ENCODE results near the gene KRTAP9-1.
"Not testable (repeated sequence)": the region's sequence is repeated elsewhere in the genome, so short reads cannot be mapped to it uniquely, and the experiment has no call there.

The KRTAP9-1 gene

GRCh38 chr17:41153856-41154255, 35.8 kb upstream of the KRTAP9-1 start:
- Histone ChIP-seq H2AFZ (ENCODE audit: low read length) (no peak overlapping the region), H3K36me3 (ENCODE audit: insufficient read depth, low read length) (no peaks in the 10 kb centered on the region), H3K9me3 (ENCODE audit: insufficient read depth, low read depth, low read length) (no peaks in the 10 kb centered on the region), H3K27me3 (ENCODE audit: insufficient read depth, low read length, poor library complexity, severe bottlenecking) (no peaks in the 10 kb centered on the region), H3K4me1 (ENCODE audit: insufficient read depth, low read length, poor library complexity, severe bottlenecking) (no peaks in the 10 kb centered on the region), H3K79me2 (ENCODE audit: insufficient read depth, low read length) (no peaks in the 10 kb centered on the region), H3K9me2 (replicated peaks; ENCODE audit: low read depth, low read length) (no peaks in the 10 kb centered on the region), H3K4me2 (ENCODE audit: low read depth, low read length, poor library complexity, severe bottlenecking) (no peak overlapping the region), H3K4me3 (ENCODE audit: low read length, poor library complexity, severe bottlenecking) (no peak overlapping the region), H3F3A (ENCODE audit: low read depth) (no peaks in the 10 kb centered on the region), H3K9ac (ENCODE audit: low read depth, low read length, poor library complexity, severe bottlenecking) (no peak overlapping the region), H4K20me1 (ENCODE audit: insufficient read depth, low read length, poor library complexity, severe bottlenecking) (no peaks in the 10 kb centered on the region)
- TF ChIP-seq EZH2phosphoT487 (IDR thresholded peaks at IDR 0.05; ENCODE audit: borderline replicate concordance) = no peak
- no peak for TF ChIP-seq CTCF (conservative IDR thresholded peaks at IDR 0.05; ENCODE audit: low read length)

GRCh38 chr17:41160190-41160589, 29.5 kb upstream of the KRTAP9-1 start:
- H3K4me1 ChIP-seq (ENCODE audit: insufficient read depth, low read length, poor library complexity, severe bottlenecking); H3K27me3 ChIP-seq (ENCODE audit: insufficient read depth, low read length, poor library complexity, severe bottlenecking); H2AFZ ChIP-seq (ENCODE audit: low read length): not testable (repeated sequence)

GRCh38 chr17:41160648-41161047, 29.0 kb upstream of the KRTAP9-1 start, which contains the start of gene KRTAP4-4:
Gene KRTAP4-4, minus strand, starts transcription at chr17:41160748. Its CDS starts 57 bp downstream, at chr17:41160691.
- H3K4me3 ChIP-seq (ENCODE audit: low read length, poor library complexity, severe bottlenecking) = no peak within 1 kb of the TSS
- peak within 1 kb of the TSS; percentile 53; the same call in 1 of the 2 replicates for H2AFZ ChIP-seq (ENCODE audit: low read length)
- H3K9me3 ChIP-seq (ENCODE audit: insufficient read depth, low read depth, low read length) = no peaks in the 10 kb centered on the region
- H3F3A ChIP-seq (ENCODE audit: low read depth) = no peaks in the 10 kb centered on the region
- H4K20me1 ChIP-seq (ENCODE audit: insufficient read depth, low read length, poor library complexity, severe bottlenecking) = no peaks in the 10 kb centered on the region
- no peak for TF ChIP-seq CTCF (conservative IDR thresholded peaks at IDR 0.05; ENCODE audit: low read length)
- no peaks in the 10 kb centered on the region for H3K27me3 ChIP-seq (ENCODE audit: insufficient read depth, low read length, poor library complexity, severe bottlenecking)
- H3K36me3 ChIP-seq (ENCODE audit: insufficient read depth, low read length) = no peaks in the 10 kb centered on the region
- no peaks in the 10 kb centered on the region for H3K79me2 ChIP-seq (ENCODE audit: insufficient read depth, low read length)
- H3K4me2 ChIP-seq (ENCODE audit: low read depth, low read length, poor library complexity, severe bottlenecking) = no peak within 1 kb of the TSS
- H3K9ac ChIP-seq (ENCODE audit: low read depth, low read length, poor library complexity, severe bottlenecking) = no peak within 1 kb of the TSS
- peaks cover 4% of the 10 kb centered on the region for H3K4me1 ChIP-seq (ENCODE audit: insufficient read depth, low read length, poor library complexity, severe bottlenecking)
- H3K9me2 ChIP-seq (replicated peaks; ENCODE audit: low read depth, low read length) = no peaks in the 10 kb centered on the region

More at GRCh38 chr17:41160190-41160589, 29.5 kb upstream of the KRTAP9-1 start:
- H3K9ac ChIP-seq (ENCODE audit: low read depth, low read length, poor library complexity, severe bottlenecking); H3K79me2 ChIP-seq (ENCODE audit: insufficient read depth, low read length); H3K9me3 ChIP-seq (ENCODE audit: insufficient read depth, low read depth, low read length); H3K9me2 ChIP-seq (replicated peaks; ENCODE audit: low read depth, low read length); H4K20me1 ChIP-seq (ENCODE audit: insufficient read depth, low read length, poor library complexity, severe bottlenecking); H3K4me3 ChIP-seq (ENCODE audit: low read length, poor library complexity, severe bottlenecking); H3F3A ChIP-seq (ENCODE audit: low read depth); H3K36me3 ChIP-seq (ENCODE audit: insufficient read depth, low read length); H3K4me2 ChIP-seq (ENCODE audit: low read depth, low read length, poor library complexity, severe bottlenecking): not testable (repeated sequence)

DNA sequence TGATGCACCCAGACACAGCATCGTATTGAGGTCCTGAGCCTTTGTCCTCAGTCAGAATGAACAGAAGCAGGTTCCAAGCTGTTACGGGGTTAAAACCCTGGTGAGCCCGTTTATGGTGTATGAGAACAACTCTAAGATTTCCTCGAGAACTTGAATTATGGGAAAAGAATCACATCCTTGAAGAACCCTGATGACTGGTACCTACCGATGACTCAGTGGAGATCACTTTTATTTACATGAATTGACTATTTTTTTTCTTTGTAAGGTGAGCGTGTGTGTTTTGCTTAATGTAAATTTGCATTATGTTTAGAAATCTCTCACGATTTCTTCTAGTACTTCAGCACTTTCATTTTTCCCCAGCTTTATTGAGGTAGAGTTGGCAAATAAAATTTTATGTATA, 25.9 kb upstream of the KRTAP9-1 start:
- H3K4me1 ChIP-seq (ENCODE audit: insufficient read depth, low read length, poor library complexity, severe bottlenecking) = peaks cover 4% of the 10 kb centered on the region
- H3F3A ChIP-seq (ENCODE audit: low read depth) = no peaks in the 10 kb centered on the region
- H3K36me3 ChIP-seq (ENCODE audit: insufficient read depth, low read length) = no peaks in the 10 kb centered on the region
- H3K4me3 ChIP-seq (ENCODE audit: low read length, poor library complexity, severe bottlenecking) = no peak overlapping the region
- no peaks in the 10 kb centered on the region for H4K20me1 ChIP-seq (ENCODE audit: insufficient read depth, low read length, poor library complexity, severe bottlenecking)
- H3K79me2 ChIP-seq (ENCODE audit: insufficient read depth, low read length) = no peaks in the 10 kb centered on the region
- H3K9me2 ChIP-seq (replicated peaks; ENCODE audit: low read depth, low read length) = no peaks in the 10 kb centered on the region
- H3K9me3 ChIP-seq (ENCODE audit: insufficient read depth, low read depth, low read length) = no peaks in the 10 kb centered on the region
- H3K4me2 ChIP-seq (ENCODE audit: low read depth, low read length, poor library complexity, severe bottlenecking) = no peak overlapping the region
- no peak overlapping the region for H3K9ac ChIP-seq (ENCODE audit: low read depth, low read length, poor library complexity, severe bottlenecking)
- no peaks in the 10 kb centered on the region for H3K27me3 ChIP-seq (ENCODE audit: insufficient read depth, low read length, poor library complexity, severe bottlenecking)
- no peak overlapping the region for H2AFZ ChIP-seq (ENCODE audit: low read length)
- TF ChIP-seq EZH2phosphoT487 (IDR thresholded peaks at IDR 0.05; ENCODE audit: borderline replicate concordance) (no peak), CTCF (conservative IDR thresholded peaks at IDR 0.05; ENCODE audit: low read length) (no peak)
